Activated naive CD8-positive, alpha-beta T cell treated with anti-CD3 and anti-CD28 coated beads, Interleukin-2, amount 50 U/mL, for 24 hours (primary cell): ENCODE results near the gene HELZ.

Experiments used
- ATAC-seq: fragments of 150-1000 bp; cut with Tn5 transposase; one replicate; pipeline ENCODE4 v1.10.0; 2021
- DNase-seq: peaks from one replicate; pipeline ENCODE4 v3.0.0; 2021
- H3K27ac Mint-ChIP-seq: one replicate; pipeline ENCODE4 v1.8.0; 2021; ENCODE audit warnings: mild to moderate bottlenecking, mixed read lengths
- H3K27me3 Mint-ChIP-seq: one replicate; pipeline ENCODE4 v1.8.0; 2021; ENCODE audit warnings: mixed read lengths
- H3K36me3 Mint-ChIP-seq: one replicate; pipeline ENCODE4 v1.8.0; 2021; ENCODE audit warnings: low read depth, mixed read lengths
- H3K4me1 Mint-ChIP-seq: one replicate; pipeline ENCODE4 v1.8.0; 2021; ENCODE audit warnings: mixed read lengths
- H3K4me3 Mint-ChIP-seq: one replicate; pipeline ENCODE4 v1.8.0; 2021; ENCODE audit warnings: mild to moderate bottlenecking, moderate library complexity, mixed read lengths
- H3K9me3 Mint-ChIP-seq: one replicate; pipeline ENCODE4 v1.8.0; 2021; ENCODE audit warnings: mixed read lengths

HELZ gene

GRCh38 chr17:67054608-67055007 is 190.4 kb downstream of the HELZ start:
- no peaks in the 10 kb centered on the region for H3K27me3 Mint-ChIP-seq
- H3K4me1 Mint-ChIP-seq = no peaks in the 10 kb centered on the region
- DNase-seq (no peak), ATAC-seq (no peak)
- no peak overlapping the region for H3K4me3 Mint-ChIP-seq
- H3K27ac Mint-ChIP-seq = no peak overlapping the region
- peaks cover 2% of the 10 kb centered on the region for H3K9me3 Mint-ChIP-seq
- H3K36me3 Mint-ChIP-seq = no peaks in the 10 kb centered on the region

DNA sequence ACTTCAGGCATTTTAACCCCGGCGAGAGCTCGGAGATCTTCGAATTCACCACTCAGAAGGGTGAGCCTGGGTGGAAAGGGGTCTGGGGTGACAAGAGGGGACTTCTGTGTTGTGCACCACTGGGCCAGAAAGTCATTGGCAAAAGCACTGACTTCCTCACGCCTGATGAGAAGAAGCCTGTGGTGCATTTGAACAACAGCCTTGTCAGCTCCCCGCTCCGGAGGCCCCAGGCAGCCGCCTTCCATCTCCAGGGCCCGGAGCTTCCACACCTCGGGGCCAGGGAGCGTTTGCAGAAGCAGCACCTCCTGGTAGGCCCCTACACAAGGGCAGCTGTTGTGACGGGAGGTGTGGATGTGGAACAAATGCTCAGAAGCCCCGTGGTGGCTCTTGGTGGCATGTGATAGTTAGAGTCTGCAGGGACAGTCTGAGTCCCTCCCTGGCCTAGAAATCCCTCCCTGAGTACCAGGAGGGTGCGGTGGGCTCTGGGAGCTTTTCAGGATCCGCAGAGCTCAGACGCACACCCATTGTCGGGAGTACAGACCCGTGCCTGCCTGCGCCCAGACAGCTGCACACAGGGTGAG is 190.9 kb downstream of the HELZ start:
- ATAC-seq (no peak), DNase-seq (no peak)
- Mint-ChIP-seq H3K4me3 (no peak overlapping the region), H3K27ac (no peak overlapping the region), H3K27me3 (no peaks in the 10 kb centered on the region), H3K9me3 (peaks cover 7% of the 10 kb centered on the region), H3K36me3 (no peaks in the 10 kb centered on the region), H3K4me1 (no peaks in the 10 kb centered on the region)

DNA sequence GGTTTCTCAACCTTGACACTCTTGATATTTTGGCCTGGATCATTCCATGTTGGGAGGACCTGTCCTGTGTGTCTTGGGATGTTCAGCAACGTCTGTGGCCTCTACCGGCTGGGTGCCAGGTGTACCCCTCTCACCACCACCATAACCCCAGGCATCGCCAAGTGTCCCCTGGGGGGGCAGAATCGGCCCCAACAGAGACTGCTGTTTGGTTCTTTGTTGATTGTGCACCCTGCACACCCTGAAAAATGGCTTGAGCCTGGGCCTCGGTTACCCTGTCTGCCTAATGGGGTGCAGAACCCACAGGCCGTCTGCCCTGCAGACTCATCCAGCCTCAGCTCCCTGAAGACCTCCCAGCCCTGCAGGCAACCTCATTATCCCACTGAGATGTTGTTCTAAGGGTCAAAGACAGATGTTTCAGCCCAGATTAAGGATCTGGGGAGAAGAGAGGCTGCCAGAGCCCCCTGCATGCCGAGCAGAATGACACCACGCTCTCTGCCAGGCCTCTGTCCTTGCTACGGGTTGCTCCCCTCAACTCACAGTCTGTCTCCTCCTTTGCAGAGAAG is 191.5 kb downstream of the HELZ start:
- Mint-ChIP-seq H3K4me3 (no peak overlapping the region), H3K4me1 (no peaks in the 10 kb centered on the region), H3K36me3 (peaks cover 5% of the 10 kb centered on the region), H3K27ac (no peak overlapping the region), H3K9me3 (peaks cover 12% of the 10 kb centered on the region), H3K27me3 (no peaks in the 10 kb centered on the region)
- DNase-seq (no peak), ATAC-seq (no peak)

- no peak overlapping the region for H3K4me3 Mint-ChIP-seq
- H3K27ac Mint-ChIP-seq = no peak overlapping the region
- DNase-seq (no peak), ATAC-seq (no peak)
- H3K9me3 Mint-ChIP-seq = peaks cover 13% of the 10 kb centered on the region
- peaks cover 5% of the 10 kb centered on the region for H3K36me3 Mint-ChIP-seq
- H3K27me3 Mint-ChIP-seq = no peaks in the 10 kb centered on the region
- H3K4me1 Mint-ChIP-seq = no peaks in the 10 kb centered on the region
Measured at GRCh38 chr17:67052720-67053437, 192.1 kb downstream of the HELZ start.

DNA sequence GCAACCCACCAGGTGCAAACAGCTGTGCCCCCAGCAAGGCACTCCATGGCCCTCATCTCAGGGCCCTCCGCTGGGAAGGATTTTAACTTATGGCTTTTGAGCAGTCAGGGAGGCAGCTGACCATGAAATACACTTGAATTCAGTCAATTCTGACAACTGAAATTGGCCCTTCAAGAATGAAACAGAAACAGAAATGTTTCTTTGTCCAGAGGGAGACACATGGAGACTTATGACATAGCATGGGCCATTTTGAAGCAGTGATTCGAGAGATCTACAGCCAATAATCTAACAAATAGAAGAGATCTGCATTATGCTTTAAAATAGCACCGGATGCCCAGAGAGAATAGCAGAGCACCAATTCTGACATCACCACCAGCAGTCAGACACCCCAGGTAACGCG is 193.2 kb downstream of the HELZ start:
- no peak overlapping the region for H3K27ac Mint-ChIP-seq
- no peaks in the 10 kb centered on the region for H3K4me1 Mint-ChIP-seq
- H3K27me3 Mint-ChIP-seq = no peaks in the 10 kb centered on the region
- peaks cover 5% of the 10 kb centered on the region for H3K36me3 Mint-ChIP-seq
- peaks cover 13% of the 10 kb centered on the region for H3K9me3 Mint-ChIP-seq
- no peak for DNase-seq
- H3K4me3 Mint-ChIP-seq = no peak overlapping the region
- no peak for ATAC-seq

DNA sequence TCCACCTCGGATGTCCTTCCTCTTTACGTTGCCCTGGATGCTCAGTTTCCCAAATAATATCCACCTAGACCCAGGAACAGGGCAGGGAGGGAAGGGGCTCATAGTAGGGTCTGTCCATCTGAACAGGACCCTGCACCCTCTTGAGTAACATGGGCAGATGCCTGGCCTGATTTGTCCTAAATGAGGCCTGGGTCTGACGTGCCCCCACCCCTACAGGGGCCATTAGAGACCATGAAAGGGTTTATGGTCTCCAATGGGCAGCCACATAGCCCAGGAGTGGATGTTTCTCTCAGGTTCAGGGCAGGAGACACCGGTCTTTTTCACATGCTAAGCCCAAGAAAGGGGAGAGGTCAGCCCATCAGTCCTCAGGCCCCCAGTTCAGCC is 193.8 kb downstream of the HELZ start:
- H3K4me1 Mint-ChIP-seq = no peaks in the 10 kb centered on the region
- H3K36me3 Mint-ChIP-seq = peaks cover 5% of the 10 kb centered on the region
- DNase-seq (no peak), ATAC-seq (no peak)
- H3K27ac Mint-ChIP-seq = no peak overlapping the region
- no peak overlapping the region for H3K4me3 Mint-ChIP-seq
- no peaks in the 10 kb centered on the region for H3K27me3 Mint-ChIP-seq
- peaks cover 13% of the 10 kb centered on the region for H3K9me3 Mint-ChIP-seq

- Mint-ChIP-seq H3K27ac (no peak overlapping the region), H3K4me3 (no peak overlapping the region), H3K36me3 (peaks cover 5% of the 10 kb centered on the region), H3K4me1 (no peaks in the 10 kb centered on the region), H3K9me3 (peaks cover 13% of the 10 kb centered on the region), H3K27me3 (no peaks in the 10 kb centered on the region)
- ATAC-seq (no peak), DNase-seq (no peak)
Measured at GRCh38 chr17:67050471-67051154, 194.4 kb downstream of the HELZ start.

DNA sequence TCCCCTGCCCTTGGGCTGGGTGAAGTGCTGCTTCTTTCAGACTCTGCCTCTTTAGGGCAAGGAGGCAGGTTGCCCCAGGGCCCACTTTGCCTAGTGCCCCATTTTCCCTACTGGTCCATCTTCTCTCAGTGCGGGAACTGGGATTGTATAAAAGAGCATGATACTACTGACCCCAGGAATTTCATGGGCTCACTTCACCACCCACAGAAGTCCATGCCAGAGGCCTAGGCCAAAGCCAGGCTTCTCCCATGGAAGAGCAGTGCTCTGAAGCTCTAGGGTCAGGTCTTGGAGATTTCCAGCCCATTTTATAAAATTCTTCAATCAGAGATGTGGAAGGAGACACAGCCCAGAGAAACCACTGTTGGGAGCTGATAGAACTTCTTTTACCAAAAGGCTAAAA is 194.9 kb downstream of the HELZ start:
- Mint-ChIP-seq H3K9me3 (peaks cover 13% of the 10 kb centered on the region), H3K27ac (no peak overlapping the region), H3K27me3 (no peaks in the 10 kb centered on the region), H3K4me3 (no peak overlapping the region), H3K36me3 (peaks cover 5% of the 10 kb centered on the region), H3K4me1 (no peaks in the 10 kb centered on the region)
- ATAC-seq = no peak
- no peak for DNase-seq

GRCh38 chr17:67049025-67049739 is 195.8 kb downstream of the HELZ start:
- Mint-ChIP-seq H3K27ac (no peak overlapping the region), H3K4me1 (no peaks in the 10 kb centered on the region), H3K27me3 (no peaks in the 10 kb centered on the region), H3K36me3 (peaks cover 5% of the 10 kb centered on the region), H3K9me3 (peaks cover 13% of the 10 kb centered on the region), H3K4me3 (no peak overlapping the region)
- ATAC-seq (no peak), DNase-seq (no peak)

DNA sequence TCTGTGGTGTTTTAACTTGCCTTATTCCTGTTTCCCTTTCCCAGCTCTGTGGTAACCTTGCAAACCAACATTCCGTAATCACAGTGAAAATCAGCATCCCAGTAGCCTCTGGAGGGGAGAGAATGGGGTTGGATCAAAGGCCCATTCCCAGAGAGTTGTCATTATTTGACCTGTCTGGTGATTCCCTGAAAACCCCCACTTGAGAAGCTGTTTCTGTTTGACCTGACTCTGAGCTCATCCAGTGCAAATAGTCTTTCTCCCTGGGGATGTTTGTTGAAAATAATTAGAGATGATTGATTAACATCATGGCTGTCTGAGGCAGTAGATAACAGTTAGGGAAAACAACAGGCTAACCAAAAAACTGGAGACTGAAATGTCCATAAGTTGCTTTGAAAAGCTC is 197.6 kb downstream of the HELZ start:
- no peak for DNase-seq
- no peaks in the 10 kb centered on the region for H3K27me3 Mint-ChIP-seq

DNA sequence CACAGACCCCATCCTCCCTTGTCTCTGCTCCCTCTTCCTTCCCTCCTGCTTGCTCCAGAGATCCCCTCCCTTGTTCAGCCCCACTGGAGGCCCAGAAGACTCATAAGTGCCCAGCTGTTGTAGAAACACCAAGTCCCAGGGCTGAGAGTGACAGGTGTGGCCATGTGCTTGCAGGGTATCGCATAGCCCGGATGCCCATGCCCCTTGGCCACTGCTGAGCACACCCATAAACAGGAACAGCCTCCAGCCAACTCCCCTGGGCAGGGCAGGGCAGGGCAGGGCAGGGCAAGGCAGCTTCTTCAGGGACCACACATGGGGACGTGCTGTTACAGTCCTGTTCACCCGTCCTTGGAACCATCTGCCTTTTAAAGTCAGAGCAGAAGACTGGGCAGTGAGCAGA is 198.6 kb downstream of the HELZ start:
- Mint-ChIP-seq H3K27me3 (no peaks in the 10 kb centered on the region), H3K9me3 (peaks cover 13% of the 10 kb centered on the region), H3K27ac (no peak overlapping the region), H3K36me3 (peaks cover 5% of the 10 kb centered on the region), H3K4me1 (no peaks in the 10 kb centered on the region), H3K4me3 (no peak overlapping the region)
- ATAC-seq (no peak), DNase-seq (no peak)

More for the DNA sequence above, 197.6 kb downstream of the HELZ start:
- Mint-ChIP-seq H3K4me1 (no peaks in the 10 kb centered on the region), H3K4me3 (no peak overlapping the region), H3K36me3 (peaks cover 5% of the 10 kb centered on the region), H3K9me3 (peaks cover 13% of the 10 kb centered on the region), H3K27ac (no peak overlapping the region)
- ATAC-seq = no peak

GRCh38 chr17:67044940-67045339 is 200.1 kb downstream of the HELZ start:
- no peaks in the 10 kb centered on the region for H3K4me1 Mint-ChIP-seq
- H3K36me3 Mint-ChIP-seq = peaks cover 5% of the 10 kb centered on the region
- no peak for DNase-seq
- ATAC-seq = no peak
- peaks cover 13% of the 10 kb centered on the region for H3K9me3 Mint-ChIP-seq
- H3K27ac Mint-ChIP-seq = no peak overlapping the region
- H3K27me3 Mint-ChIP-seq = no peaks in the 10 kb centered on the region
- H3K4me3 Mint-ChIP-seq = no peak overlapping the region

- no peaks in the 10 kb centered on the region for H3K27me3 Mint-ChIP-seq
- peaks cover 8% of the 10 kb centered on the region for H3K9me3 Mint-ChIP-seq
- H3K4me1 Mint-ChIP-seq = no peaks in the 10 kb centered on the region
- H3K4me3 Mint-ChIP-seq = no peak within 1 kb of the TSS
- ATAC-seq (no peak), DNase-seq (no peak)
- peaks cover 5% of the 10 kb centered on the region for H3K36me3 Mint-ChIP-seq
- H3K27ac Mint-ChIP-seq = no peak within 1 kb of the TSS
Measured at GRCh38 chr17:67044016-67044772, 200.8 kb downstream of the HELZ start, which contains the start of gene CACNG1. TSS of gene CACNG1 (plus strand) at chr17:67044554. CDS start at chr17:67044661, 107 bp downstream.

DNA sequence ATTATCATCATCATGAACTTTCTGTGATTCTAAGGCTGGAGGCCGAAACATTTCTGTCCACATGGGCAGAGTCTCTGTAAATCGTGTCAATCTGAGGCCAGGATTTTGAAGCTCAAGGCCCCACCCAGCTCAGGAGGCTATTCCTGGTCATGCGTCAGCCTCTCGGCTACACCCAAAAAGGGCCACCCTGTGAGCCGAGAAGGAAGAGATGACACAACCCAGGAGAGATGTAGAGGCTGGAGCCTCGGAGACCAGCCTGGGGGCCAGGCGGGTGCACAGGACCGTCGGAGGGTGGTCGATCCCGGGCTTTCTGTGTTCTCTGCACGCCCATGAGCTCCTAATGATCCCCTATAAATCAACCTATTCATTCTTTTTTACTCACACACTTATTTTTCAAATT is 201.7 kb downstream of the HELZ start:
- DNase-seq = no peak
- Mint-ChIP-seq H3K27ac (no peak overlapping the region), H3K4me3 (no peak overlapping the region), H3K36me3 (no peaks in the 10 kb centered on the region), H3K27me3 (no peaks in the 10 kb centered on the region), H3K9me3 (no peaks in the 10 kb centered on the region), H3K4me1 (no peaks in the 10 kb centered on the region)
- no peak for ATAC-seq
